HEK293 (cell line): ENCODE data around the gene IDH3A.

ENCODE experiments used
- HOXA7 ChIP-seq: sonication (generic); formaldehyde crosslinking; IDR thresholded peaks from 2 replicates; pipeline ENCODE4 v1.8.1; 2022; ENCODE audit warnings: missing genetic modification reagents, borderline replicate concordance
- KLF16 ChIP-seq: fragments of 450-650 bp; formaldehyde crosslinking; IDR thresholded peaks from 2 replicates; pipeline ENCODE4 v1.5.1; 2017; ENCODE audit warnings: missing biosample characterization, missing genetic modification characterization
- KLF8 ChIP-seq: fragments of 450-650 bp; formaldehyde crosslinking; IDR thresholded peaks from 2 replicates; pipeline ENCODE4 v1.5.1; 2016; ENCODE audit warnings: missing biosample characterization, missing genetic modification characterization
- MZF1 ChIP-seq: fragments of 450-650 bp; formaldehyde crosslinking; IDR thresholded peaks from 2 replicates; pipeline ENCODE4 v1.5.1; 2017; ENCODE audit warnings: missing biosample characterization, missing genetic modification characterization, borderline replicate concordance
- PRDM1 ChIP-seq: fragments of 450-650 bp; formaldehyde crosslinking; IDR thresholded peaks from 2 replicates; pipeline ENCODE4; 2016; ENCODE audit warnings: missing biosample characterization, missing genetic modification characterization
- TRIM28 ChIP-seq: IDR thresholded peaks from 2 replicates; pipeline ENCODE4 v1.6.1; 2011; ENCODE audit warnings: low read length, control low read depth, borderline replicate concordance
- YY1 ChIP-seq: fragments of 450-650 bp; formaldehyde crosslinking; IDR thresholded peaks from 2 replicates; pipeline ENCODE4 v1.5.1; 2018; ENCODE audit warnings: missing biosample characterization, missing genetic modification characterization
- ZBTB21 ChIP-seq: fragments of 450-650 bp; formaldehyde crosslinking; IDR thresholded peaks from 2 replicates; pipeline ENCODE4 v1.5.1; 2017; ENCODE audit warnings: missing biosample characterization, missing genetic modification characterization
- ZBTB7A ChIP-seq: fragments of 450-650 bp; formaldehyde crosslinking; IDR thresholded peaks from 2 replicates; pipeline ENCODE4 v1.5.1; 2016; ENCODE audit warnings: low read depth, missing biosample characterization, missing genetic modification characterization
- ZBTB8A ChIP-seq: fragments of 450-650 bp; formaldehyde crosslinking; IDR thresholded peaks from 2 replicates; pipeline ENCODE4 v1.5.1; 2016; ENCODE audit warnings: missing biosample characterization, missing genetic modification characterization
- ZFP37 ChIP-seq: fragments of 450-650 bp; formaldehyde crosslinking; IDR thresholded peaks from 2 replicates; pipeline ENCODE4 v1.5.1; 2016; ENCODE audit warnings: missing biosample characterization, missing genetic modification characterization
- ZNF140 ChIP-seq: fragments of 450-650 bp; formaldehyde crosslinking; IDR thresholded peaks from 2 replicates; pipeline ENCODE4 v1.5.1; 2016; ENCODE audit warnings: missing biosample characterization, missing genetic modification characterization
- ZNF157 ChIP-seq: fragments of 450-650 bp; formaldehyde crosslinking; IDR thresholded peaks from 2 replicates; pipeline ENCODE4 v1.5.1; 2016; ENCODE audit warnings: missing biosample characterization, missing genetic modification characterization
- ZNF530 ChIP-seq: fragments of 450-650 bp; formaldehyde crosslinking; IDR thresholded peaks from 2 replicates; pipeline ENCODE4 v1.5.1; 2016; ENCODE audit warnings: low read depth, missing biosample characterization, missing genetic modification characterization
- ZNF558 ChIP-seq: fragments of 450-650 bp; formaldehyde crosslinking; IDR thresholded peaks from 2 replicates; pipeline ENCODE4 v1.5.1; 2016; ENCODE audit warnings: missing biosample characterization, missing genetic modification characterization
- ZNF777 ChIP-seq: fragments of 450-650 bp; formaldehyde crosslinking; IDR thresholded peaks from 2 replicates; pipeline ENCODE4 v1.5.1; 2017; ENCODE audit warnings: missing biosample characterization, missing genetic modification characterization, borderline replicate concordance
- ZNF792 ChIP-seq: fragments of 450-650 bp; formaldehyde crosslinking; IDR thresholded peaks from 2 replicates; pipeline ENCODE4 v1.5.1; 2016; ENCODE audit warnings: missing biosample characterization, missing genetic modification characterization
- ZSCAN16 ChIP-seq: fragments of 450-650 bp; formaldehyde crosslinking; IDR thresholded peaks from 2 replicates; pipeline ENCODE4 v1.5.1; 2016; ENCODE audit warnings: missing biosample characterization, missing genetic modification characterization
- TF ChIP-seq, protein P1 (sequence below): fragments of 450-650 bp; formaldehyde crosslinking; IDR thresholded peaks from 2 replicates; pipeline ENCODE4 v1.5.1; 2017; ENCODE audit warnings: missing biosample characterization, mild to moderate bottlenecking, missing genetic modification characterization, moderate library complexity
- TF ChIP-seq, protein P2 (sequence below): IDR thresholded peaks from 2 replicates; pipeline ENCODE4 v1.6.1; 2011; ENCODE audit warnings: mild to moderate bottlenecking, low read depth, low read length, borderline replicate concordance
- TF ChIP-seq, protein P3 (sequence below): fragments of 450-650 bp; formaldehyde crosslinking; IDR thresholded peaks from 2 replicates; pipeline ENCODE4; 2016; ENCODE audit warnings: missing biosample characterization, missing genetic modification characterization
- TF ChIP-seq, protein P4 (sequence below): fragments of 450-650 bp; formaldehyde crosslinking; IDR thresholded peaks from 2 replicates; pipeline ENCODE4 v1.5.1; 2016; ENCODE audit warnings: missing biosample characterization, missing genetic modification characterization
- TF ChIP-seq, protein P5 (sequence below): fragments of 450-650 bp; formaldehyde crosslinking; IDR thresholded peaks from 2 replicates; pipeline ENCODE4 v1.5.1; 2016; ENCODE audit warnings: missing biosample characterization, missing genetic modification characterization, borderline replicate concordance
- TF ChIP-seq, protein P6 (sequence below): fragments of 450-650 bp; formaldehyde crosslinking; conservative IDR thresholded peaks from 2 replicates; pipeline ENCODE4 v1.5.1; 2016; ENCODE audit warnings: low read depth, missing biosample characterization, missing genetic modification characterization

IDH3A gene

DNA sequence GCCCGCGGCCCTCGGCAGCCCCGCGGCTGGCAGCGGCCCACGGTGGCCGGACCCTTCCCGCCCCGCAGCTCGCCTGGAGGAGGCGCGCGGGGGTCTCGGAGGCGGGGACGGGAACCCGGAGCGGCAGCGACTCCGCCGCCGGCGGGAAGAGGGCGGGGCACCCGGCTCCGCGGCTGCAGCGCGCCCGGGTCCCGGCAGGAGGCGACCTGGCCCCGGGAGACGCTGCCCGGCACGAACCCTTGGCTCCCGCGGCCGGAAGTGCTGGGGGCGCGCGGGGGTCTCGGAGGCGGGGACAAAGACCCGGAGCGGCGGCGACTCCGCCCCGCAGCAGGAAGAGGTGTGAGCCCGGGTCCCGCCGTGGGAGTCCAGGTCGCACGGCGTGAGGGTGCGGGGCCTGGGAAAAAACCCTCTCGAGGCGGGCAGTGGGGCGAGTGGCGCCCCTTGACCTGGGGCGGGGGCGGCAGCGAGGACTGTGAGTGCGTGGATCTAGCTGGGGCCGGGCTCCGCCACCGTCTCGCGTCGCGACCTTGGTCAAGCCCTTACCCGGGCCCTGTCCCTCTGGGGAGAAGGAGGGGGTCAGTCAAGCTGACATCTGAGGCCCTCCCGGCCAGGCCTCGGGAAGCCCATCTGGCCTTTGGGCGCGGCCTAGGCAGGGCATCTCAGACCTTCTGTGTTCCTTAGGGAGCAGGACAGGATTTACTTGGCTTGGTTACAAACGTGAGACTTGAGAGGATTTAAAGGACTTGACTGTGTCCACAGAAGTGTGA lies 17.7 kb upstream of the IDH3A start, which contains the start of gene CIB2 (continued):
- TF ChIP-seq, protein P1, sequence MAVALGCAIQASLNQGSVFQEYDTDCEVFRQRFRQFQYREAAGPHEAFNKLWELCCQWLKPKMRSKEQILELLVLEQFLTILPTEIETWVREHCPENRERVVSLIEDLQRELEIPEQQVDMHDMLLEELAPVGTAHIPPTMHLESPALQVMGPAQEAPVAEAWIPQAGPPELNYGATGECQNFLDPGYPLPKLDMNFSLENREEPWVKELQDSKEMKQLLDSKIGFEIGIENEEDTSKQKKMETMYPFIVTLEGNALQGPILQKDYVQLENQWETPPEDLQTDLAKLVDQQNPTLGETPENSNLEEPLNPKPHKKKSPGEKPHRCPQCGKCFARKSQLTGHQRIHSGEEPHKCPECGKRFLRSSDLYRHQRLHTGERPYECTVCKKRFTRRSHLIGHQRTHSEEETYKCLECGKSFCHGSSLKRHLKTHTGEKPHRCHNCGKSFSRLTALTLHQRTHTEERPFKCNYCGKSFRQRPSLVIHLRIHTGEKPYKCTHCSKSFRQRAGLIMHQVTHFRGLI (tag by site-specific recombination), result no peak
- TF ChIP-seq, protein P2, sequence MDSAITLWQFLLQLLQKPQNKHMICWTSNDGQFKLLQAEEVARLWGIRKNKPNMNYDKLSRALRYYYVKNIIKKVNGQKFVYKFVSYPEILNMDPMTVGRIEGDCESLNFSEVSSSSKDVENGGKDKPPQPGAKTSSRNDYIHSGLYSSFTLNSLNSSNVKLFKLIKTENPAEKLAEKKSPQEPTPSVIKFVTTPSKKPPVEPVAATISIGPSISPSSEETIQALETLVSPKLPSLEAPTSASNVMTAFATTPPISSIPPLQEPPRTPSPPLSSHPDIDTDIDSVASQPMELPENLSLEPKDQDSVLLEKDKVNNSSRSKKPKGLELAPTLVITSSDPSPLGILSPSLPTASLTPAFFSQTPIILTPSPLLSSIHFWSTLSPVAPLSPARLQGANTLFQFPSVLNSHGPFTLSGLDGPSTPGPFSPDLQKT, result peak; percentile 66; the same call in 1 of the 2 replicates
- no peak for TF ChIP-seq ZNF157 (tag by site-specific recombination)
- TF ChIP-seq, protein P3, sequence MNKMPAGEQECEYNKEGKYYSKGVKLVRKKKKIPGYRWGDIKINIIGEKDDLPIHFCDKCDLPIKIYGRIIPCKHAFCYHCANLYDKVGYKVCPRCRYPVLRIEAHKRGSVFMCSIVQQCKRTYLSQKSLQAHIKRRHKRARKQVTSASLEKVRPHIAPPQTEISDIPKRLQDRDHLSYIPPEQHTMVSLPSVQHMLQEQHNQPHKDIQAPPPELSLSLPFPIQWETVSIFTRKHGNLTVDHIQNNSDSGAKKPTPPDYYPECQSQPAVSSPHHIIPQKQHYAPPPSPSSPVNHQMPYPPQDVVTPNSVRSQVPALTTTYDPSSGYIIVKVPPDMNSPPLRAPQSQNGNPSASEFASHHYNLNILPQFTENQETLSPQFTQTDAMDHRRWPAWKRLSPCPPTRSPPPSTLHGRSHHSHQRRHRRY (tag by site-specific recombination), result no peak
- no peak for TF ChIP-seq ZNF777 (tag by site-specific recombination)
- TF ChIP-seq, protein P4, sequence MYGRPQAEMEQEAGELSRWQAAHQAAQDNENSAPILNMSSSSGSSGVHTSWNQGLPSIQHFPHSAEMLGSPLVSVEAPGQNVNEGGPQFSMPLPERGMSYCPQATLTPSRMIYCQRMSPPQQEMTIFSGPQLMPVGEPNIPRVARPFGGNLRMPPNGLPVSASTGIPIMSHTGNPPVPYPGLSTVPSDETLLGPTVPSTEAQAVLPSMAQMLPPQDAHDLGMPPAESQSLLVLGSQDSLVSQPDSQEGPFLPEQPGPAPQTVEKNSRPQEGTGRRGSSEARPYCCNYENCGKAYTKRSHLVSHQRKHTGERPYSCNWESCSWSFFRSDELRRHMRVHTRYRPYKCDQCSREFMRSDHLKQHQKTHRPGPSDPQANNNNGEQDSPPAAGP (tag by site-specific recombination), result peak; percentile 26; the same call in 1 of the 2 replicates
- TF ChIP-seq ZNF792 (tag by site-specific recombination), result no peak
- peak; percentile 72; the same call in 1 of the 2 replicates for TF ChIP-seq KLF8 (tag by site-specific recombination)
- TF ChIP-seq ZSCAN16, result no peak
- no peak for TF ChIP-seq HOXA7 (CRISPR knock-in tag)
- TF ChIP-seq ZBTB7A, result peak; percentile 95
- TF ChIP-seq ZNF140, result no peak
- TF ChIP-seq ZFP37 (tag by site-specific recombination), result peak; percentile 86; the same call in 1 of the 2 replicates
- TF ChIP-seq MZF1 (tag by site-specific recombination), result no peak
- TF ChIP-seq PRDM1 (tag by site-specific recombination), result no peak
- TF ChIP-seq ZNF530 (tag by site-specific recombination), result no peak
- no peak for TF ChIP-seq ZBTB21 (tag by site-specific recombination)
- no peak for TF ChIP-seq KLF16 (tag by site-specific recombination)
- TF ChIP-seq, protein P5, sequence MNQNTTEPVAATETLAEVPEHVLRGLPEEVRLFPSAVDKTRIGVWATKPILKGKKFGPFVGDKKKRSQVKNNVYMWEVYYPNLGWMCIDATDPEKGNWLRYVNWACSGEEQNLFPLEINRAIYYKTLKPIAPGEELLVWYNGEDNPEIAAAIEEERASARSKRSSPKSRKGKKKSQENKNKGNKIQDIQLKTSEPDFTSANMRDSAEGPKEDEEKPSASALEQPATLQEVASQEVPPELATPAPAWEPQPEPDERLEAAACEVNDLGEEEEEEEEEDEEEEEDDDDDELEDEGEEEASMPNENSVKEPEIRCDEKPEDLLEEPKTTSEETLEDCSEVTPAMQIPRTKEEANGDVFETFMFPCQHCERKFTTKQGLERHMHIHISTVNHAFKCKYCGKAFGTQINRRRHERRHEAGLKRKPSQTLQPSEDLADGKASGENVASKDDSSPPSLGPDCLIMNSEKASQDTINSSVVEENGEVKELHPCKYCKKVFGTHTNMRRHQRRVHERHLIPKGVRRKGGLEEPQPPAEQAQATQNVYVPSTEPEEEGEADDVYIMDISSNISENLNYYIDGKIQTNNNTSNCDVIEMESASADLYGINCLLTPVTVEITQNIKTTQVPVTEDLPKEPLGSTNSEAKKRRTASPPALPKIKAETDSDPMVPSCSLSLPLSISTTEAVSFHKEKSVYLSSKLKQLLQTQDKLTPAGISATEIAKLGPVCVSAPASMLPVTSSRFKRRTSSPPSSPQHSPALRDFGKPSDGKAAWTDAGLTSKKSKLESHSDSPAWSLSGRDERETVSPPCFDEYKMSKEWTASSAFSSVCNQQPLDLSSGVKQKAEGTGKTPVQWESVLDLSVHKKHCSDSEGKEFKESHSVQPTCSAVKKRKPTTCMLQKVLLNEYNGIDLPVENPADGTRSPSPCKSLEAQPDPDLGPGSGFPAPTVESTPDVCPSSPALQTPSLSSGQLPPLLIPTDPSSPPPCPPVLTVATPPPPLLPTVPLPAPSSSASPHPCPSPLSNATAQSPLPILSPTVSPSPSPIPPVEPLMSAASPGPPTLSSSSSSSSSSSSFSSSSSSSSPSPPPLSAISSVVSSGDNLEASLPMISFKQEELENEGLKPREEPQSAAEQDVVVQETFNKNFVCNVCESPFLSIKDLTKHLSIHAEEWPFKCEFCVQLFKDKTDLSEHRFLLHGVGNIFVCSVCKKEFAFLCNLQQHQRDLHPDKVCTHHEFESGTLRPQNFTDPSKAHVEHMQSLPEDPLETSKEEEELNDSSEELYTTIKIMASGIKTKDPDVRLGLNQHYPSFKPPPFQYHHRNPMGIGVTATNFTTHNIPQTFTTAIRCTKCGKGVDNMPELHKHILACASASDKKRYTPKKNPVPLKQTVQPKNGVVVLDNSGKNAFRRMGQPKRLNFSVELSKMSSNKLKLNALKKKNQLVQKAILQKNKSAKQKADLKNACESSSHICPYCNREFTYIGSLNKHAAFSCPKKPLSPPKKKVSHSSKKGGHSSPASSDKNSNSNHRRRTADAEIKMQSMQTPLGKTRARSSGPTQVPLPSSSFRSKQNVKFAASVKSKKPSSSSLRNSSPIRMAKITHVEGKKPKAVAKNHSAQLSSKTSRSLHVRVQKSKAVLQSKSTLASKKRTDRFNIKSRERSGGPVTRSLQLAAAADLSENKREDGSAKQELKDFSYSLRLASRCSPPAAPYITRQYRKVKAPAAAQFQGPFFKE (tag by site-specific recombination), result no peak
- TF ChIP-seq ZNF558 (tag by site-specific recombination), result no peak
- TF ChIP-seq TRIM28, result peak; percentile 58; the same call in 1 of the 2 replicates
- peak; percentile 28; the same call in 1 of the 2 replicates for TF ChIP-seq ZBTB8A (tag by site-specific recombination)
- no peak for TF ChIP-seq YY1
- TF ChIP-seq, protein P6, sequence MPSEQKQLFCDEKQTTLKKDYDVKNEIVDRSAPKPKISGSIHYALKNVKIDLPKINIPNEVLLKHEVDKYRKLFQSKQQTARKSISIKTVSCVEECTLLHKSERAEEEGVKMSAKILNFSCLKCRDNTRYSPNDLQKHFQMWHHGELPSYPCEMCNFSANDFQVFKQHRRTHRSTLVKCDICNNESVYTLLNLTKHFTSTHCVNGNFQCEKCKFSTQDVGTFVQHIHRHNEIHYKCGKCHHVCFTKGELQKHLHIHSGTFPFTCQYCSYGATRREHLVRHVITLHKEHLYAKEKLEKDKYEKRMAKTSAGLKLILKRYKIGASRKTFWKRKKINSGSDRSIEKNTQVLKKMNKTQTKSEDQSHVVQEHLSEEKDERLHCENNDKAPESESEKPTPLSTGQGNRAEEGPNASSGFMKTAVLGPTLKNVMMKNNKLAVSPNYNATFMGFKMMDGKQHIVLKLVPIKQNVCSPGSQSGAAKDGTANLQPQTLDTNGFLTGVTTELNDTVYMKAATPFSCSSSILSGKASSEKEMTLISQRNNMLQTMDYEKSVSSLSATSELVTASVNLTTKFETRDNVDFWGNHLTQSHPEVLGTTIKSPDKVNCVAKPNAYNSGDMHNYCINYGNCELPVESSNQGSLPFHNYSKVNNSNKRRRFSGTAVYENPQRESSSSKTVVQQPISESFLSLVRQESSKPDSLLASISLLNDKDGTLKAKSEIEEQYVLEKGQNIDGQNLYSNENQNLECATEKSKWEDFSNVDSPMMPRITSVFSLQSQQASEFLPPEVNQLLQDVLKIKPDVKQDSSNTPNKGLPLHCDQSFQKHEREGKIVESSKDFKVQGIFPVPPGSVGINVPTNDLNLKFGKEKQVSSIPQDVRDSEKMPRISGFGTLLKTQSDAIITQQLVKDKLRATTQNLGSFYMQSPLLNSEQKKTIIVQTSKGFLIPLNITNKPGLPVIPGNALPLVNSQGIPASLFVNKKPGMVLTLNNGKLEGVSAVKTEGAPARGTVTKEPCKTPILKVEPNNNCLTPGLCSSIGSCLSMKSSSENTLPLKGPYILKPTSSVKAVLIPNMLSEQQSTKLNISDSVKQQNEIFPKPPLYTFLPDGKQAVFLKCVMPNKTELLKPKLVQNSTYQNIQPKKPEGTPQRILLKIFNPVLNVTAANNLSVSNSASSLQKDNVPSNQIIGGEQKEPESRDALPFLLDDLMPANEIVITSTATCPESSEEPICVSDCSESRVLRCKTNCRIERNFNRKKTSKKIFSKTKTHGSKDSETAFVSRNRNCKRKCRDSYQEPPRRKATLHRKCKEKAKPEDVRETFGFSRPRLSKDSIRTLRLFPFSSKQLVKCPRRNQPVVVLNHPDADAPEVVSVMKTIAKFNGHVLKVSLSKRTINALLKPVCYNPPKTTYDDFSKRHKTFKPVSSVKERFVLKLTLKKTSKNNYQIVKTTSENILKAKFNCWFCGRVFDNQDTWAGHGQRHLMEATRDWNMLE, result no peak
